NCI-H460 (cell line): ENCODE measurements around the gene STRADA. TPM values are rescaled to one million over a fixed set of nuclear protein-coding genes. Genes with fewer than 3 reads are reported as not detected.
A peak's percentile ranks its signal among the peaks of the same experiment; 100 is the strongest.

Source experiments
- DNase-seq: peaks from one replicate; pipeline ENCODE4 v3.0.0-alpha.2; 2016; ENCODE audit warnings: low read depth; ENCODE audit errors: extremely low read depth
- total RNA-seq: library from RNA; depleted of rRNA; stranded (reverse); fragments of >200 nt; shearing (Covaris generic); gene quantifications from 2 replicates; pipeline ENCODE4 v1.2.3, GENCODE V29; 2014

STRADA gene
- total RNA-seq, 1 experiment from 2014 or later, result 28.9 TPM

- no peak for DNase-seq
Observed at GRCh38 chr17:63688396-63689020, 53.1 kb downstream of the STRADA start.

- no peak for DNase-seq
Observed at GRCh38 chr17:63686138-63686685, 55.4 kb downstream of the STRADA start.

GRCh38 chr17:63685578-63685977 is 56.0 kb downstream of the STRADA start:
- no peak for DNase-seq

GRCh38 chr17:63685041-63685440 is 56.6 kb downstream of the STRADA start:
- DNase-seq, result no peak

- no peak for DNase-seq
Observed at GRCh38 chr17:63682981-63683380, 58.6 kb downstream of the STRADA start.

GRCh38 chr17:63682441-63682840 is 59.2 kb downstream of the STRADA start:
- no peak for DNase-seq

- DNase-seq, result no peak
Observed at GRCh38 chr17:63681530-63681929, 60.1 kb downstream of the STRADA start.

GRCh38 chr17:63680700-63681099 is 60.9 kb downstream of the STRADA start:
- DNase-seq, result no peak

GRCh38 chr17:63679214-63679613 is 62.4 kb downstream of the STRADA start:
- no peak for DNase-seq

- no peak for DNase-seq
Observed at GRCh38 chr17:63676584-63676983, 65.0 kb downstream of the STRADA start.

GRCh38 chr17:63675607-63676546 is 65.7 kb downstream of the STRADA start:
- DNase-seq, result peak; percentile 14

- no peak for DNase-seq
Observed at GRCh38 chr17:63675231-63675606, 66.4 kb downstream of the STRADA start.

GRCh38 chr17:63672856-63673255 is 68.7 kb downstream of the STRADA start:
- DNase-seq, result no peak

- DNase-seq, result no peak
Observed at GRCh38 chr17:63665527-63666214, 75.9 kb downstream of the STRADA start.

GRCh38 chr17:63659850-63660249 is 81.7 kb downstream of the STRADA start:
- no peak for DNase-seq

- DNase-seq, result no peak
Observed at GRCh38 chr17:63658366-63658765, 83.2 kb downstream of the STRADA start.

- no peak for DNase-seq
Observed at GRCh38 chr17:63657786-63658185, 83.8 kb downstream of the STRADA start.

GRCh38 chr17:63653050-63653449 is 88.5 kb downstream of the STRADA start:
- DNase-seq, result no peak
